Measurements from ENCODE around the gene NTSR1. TPM values are rescaled to one million over a fixed set of nuclear protein-coding genes. Genes with fewer than 3 reads are reported as not detected.

NTSR1 gene
- total and polyA plus RNA-seq, 2 of the 13 experiments (the other 11 are each of a cell fraction or from before 2014, with no cell fraction given) = 0.09 to 0.12 TPM

- TF ChIP-seq ZNF407 (CRISPR knock-in tag; IDR thresholded peaks at IDR 0.05; ENCODE audit: not compliant biosample characterization) = no peak
- TF ChIP-seq STAG1 (CRISPR knock-in tag; IDR thresholded peaks at IDR 0.05) = peak; percentile 19; the same call in 1 of the 2 replicates
- peak; percentile 41; the same call in 1 of the 2 replicates for TF ChIP-seq SMC3 (IDR thresholded peaks at IDR 0.05; ENCODE audit: low read length)
- no peak for TF ChIP-seq GATAD1 (CRISPR knock-in tag; IDR thresholded peaks at IDR 0.05)
Measured at GRCh38 chr20:62688855-62689460, 19.7 kb upstream of the NTSR1 start (continued).
